HG02610 (cell line): Measurements from ENCODE around the gene MORN1.

Source experiments
- ATAC-seq: cut with Tn5 transposase; IDR thresholded peaks from one replicate; pipeline ENCODE4 v1.9.1; 2021; ENCODE audit warnings: mild to moderate bottlenecking, moderate library complexity; ENCODE audit not compliant: unreplicated experiment

The MORN1 gene

GRCh38 chr1:2282556-2283270 lies 108.6 kb downstream of the MORN1 start:
- ATAC-seq = no peak

GRCh38 chr1:2279817-2280216 lies 111.5 kb downstream of the MORN1 start:
- no peak for ATAC-seq

DNA sequence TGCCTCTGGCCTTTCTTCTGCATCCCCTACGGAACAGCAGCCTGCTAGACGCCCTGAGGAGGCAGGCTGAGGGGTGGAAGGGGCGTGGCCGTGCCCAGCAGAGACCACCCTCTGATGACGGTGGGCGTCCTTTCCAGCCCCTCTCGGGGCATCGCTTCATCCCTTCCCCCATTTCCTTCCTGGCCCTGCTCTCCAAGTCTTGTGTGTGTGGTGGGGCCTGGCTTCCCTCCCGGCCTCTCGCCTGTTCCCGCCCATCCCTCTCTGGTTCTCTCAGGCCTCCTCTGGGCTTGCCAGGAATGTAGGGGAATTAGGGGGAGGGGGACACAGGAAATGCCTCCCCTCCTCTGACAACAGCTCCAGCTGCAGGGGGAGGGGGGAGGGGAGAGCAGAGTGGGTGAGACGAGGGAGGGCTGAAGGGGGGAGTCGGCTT lies 112.1 kb downstream of the MORN1 start:
- ATAC-seq = no peak

- no peak for ATAC-seq
Observed at GRCh38 chr1:2278591-2279209, 112.7 kb downstream of the MORN1 start.

GRCh38 chr1:2277741-2278488 lies 113.4 kb downstream of the MORN1 start:
- ATAC-seq = no peak

DNA sequence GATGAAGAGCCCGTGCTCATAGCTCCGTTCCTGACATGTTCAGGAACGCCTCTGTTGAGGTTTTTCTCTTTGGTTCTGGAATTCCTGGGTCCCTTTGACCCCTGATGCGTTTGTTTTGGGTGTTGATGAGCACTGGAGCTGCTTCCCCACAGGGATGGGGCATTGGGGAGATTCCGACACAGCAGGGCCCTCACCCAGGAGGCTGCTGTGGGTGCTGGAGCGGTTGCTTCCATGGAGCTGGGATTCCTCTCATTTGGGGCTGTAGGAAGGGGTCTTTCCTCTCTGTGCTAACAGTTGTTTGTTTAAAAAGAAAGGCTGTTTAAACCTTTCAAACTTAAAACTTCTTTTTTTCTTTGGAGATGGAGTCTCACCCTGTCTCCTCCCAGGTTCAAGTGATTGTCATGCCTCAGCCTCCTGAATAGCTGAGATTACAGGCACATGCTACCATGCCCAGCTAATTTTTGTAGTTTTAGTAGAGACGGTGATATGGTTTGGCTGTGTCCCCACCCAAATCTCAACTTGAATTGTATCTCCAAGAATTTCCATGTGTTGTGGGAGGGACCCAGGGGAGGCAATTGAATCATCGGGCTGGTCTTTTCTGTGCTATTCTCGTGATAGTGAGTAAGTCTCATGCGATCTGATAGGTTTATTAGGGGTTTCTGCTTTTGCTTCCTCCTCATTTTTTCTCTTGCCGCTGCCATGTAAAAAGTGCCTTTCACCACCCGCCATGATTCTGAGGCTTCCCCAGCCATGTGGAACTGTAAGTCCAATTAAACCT lies 114.4 kb downstream of the MORN1 start:
- ATAC-seq = no peak

GRCh38 chr1:2275796-2276536 lies 115.4 kb downstream of the MORN1 start:
- ATAC-seq = no peak

DNA sequence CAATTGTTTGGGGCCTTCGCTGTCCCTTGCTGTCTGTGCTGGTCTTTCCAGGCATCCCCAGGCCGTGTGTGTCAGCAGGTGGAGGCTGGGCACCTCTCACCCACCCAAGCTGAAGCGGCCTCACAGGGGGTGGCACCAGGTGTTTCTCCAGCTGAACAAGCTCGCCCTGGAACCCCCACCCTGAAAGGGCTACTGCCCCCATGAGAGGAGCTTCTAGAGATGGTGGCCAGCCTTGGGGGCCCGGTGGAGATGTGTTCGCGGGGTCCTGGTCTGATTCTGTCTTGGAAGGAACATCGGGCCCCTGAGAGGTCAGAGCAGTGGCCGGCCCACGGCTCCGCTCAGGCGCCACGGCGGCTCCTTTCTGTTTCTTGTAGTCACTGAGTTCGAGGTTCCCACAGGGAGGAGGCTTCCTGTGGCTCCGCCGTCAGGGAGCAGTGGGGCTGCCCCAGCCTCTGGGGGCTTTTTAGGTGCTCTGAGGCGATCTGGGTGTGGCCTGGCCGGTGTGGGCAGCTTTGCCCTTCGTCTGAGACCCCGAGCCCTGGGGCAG lies 116.4 kb downstream of the MORN1 start:
- no peak for ATAC-seq

DNA sequence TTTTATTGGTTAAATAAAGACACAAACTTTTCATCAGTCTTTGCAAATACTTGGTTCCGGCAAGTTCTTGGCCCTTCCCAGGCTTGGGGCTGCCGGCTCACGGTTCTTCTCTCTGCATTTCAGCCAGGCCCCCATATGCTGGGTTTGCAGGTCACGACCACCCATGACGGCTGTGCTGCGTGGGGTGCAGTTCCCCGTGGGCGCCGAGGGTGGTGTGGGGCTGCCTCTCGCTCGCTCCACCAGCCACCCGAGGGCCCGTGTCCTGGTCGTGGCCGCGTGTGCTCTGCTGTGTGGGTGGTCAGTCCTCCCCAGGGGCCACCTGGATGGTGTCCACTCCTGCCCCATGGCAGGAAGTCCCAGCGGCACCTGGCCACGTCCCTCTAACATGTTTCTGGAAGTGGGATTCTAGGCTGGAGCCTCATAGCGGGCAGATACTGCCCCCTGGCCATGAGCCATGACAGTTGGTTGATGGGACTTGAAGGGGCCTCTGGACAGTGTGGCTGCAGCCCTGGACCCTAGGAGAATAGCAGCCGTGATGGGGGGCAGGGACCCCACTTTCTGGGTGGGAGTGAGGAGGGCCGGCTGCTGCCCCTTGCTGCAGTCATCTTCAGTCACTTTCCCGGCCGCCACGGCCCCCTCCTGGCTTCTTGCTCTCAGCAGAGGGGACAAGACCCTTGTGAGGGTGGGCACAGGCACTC lies 117.0 kb downstream of the MORN1 start:
- no peak for ATAC-seq

- no peak for ATAC-seq
Observed at GRCh38 chr1:2273401-2274090, 117.8 kb downstream of the MORN1 start.

DNA sequence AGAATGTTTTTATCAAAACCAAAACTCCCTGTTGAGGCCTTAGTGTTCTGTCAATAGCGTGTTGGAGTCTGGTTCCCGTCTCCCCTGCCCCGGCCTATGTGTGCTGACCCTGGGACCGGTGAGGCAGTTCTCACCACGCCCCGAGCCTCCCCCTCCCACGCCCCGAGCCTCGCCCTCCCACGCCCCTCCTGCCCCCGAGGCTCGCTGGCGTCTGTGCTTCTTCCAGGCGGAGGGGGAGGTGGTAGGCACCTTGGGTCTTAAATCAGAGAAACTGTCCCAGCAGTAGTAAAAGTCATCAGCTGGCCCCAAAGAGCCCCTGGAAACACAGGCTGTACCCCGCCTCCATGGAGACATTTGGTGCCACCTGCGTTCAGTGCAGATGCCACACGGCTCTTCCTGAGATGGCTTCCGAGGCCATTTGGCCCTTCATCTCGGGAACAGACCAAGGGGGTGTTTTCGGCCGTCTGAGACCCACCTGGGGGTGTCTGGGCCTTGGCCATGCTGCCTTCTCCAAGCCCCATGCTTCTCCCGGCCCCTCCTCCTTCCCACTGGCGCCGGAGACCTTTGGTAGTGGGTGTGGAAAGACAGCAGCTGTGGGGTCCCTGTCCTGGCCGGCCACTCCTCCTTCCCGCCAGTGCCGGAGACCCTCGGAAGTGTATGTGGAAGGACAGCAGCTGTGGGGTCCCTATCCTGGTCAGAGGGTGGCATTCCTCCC lies 118.5 kb downstream of the MORN1 start:
- no peak for ATAC-seq

- ATAC-seq = no peak
Observed at GRCh38 chr1:2271841-2272655, 119.3 kb downstream of the MORN1 start.
